Measurements from ENCODE around the gene SS18L1.

GRCh38 chr20:62227591-62227976 lies 84.0 kb downstream of the SS18L1 start:
- TF ChIP-seq CTCF (IDR thresholded peaks at IDR 0.05) (no peak), POLR2A (IDR thresholded peaks at IDR 0.05) (no peak)
